HT-29 (cell line): ENCODE results near the gene ECSCR. TPM values are rescaled to one million over a fixed set of nuclear protein-coding genes. Genes with fewer than 3 reads are reported as not detected.
"Not testable (repeated sequence)": the region's sequence is repeated elsewhere in the genome, so short reads cannot be mapped to it uniquely, and the experiment has no call there.

ENCODE experiments used
- DNase-seq: peaks from one replicate; pipeline ENCODE4 v3.0.0-alpha.2; 2015; ENCODE audit warnings: low spot score
- total RNA-seq: library from RNA; depleted of rRNA; stranded (reverse); fragments of >200 nt; shearing (Covaris generic); gene quantifications from 2 replicates; pipeline ENCODE4 v1.2.3, GENCODE V29; 2014

ECSCR gene
- total RNA-seq, 1 experiment from 2014 or later, result not detected

DNA sequence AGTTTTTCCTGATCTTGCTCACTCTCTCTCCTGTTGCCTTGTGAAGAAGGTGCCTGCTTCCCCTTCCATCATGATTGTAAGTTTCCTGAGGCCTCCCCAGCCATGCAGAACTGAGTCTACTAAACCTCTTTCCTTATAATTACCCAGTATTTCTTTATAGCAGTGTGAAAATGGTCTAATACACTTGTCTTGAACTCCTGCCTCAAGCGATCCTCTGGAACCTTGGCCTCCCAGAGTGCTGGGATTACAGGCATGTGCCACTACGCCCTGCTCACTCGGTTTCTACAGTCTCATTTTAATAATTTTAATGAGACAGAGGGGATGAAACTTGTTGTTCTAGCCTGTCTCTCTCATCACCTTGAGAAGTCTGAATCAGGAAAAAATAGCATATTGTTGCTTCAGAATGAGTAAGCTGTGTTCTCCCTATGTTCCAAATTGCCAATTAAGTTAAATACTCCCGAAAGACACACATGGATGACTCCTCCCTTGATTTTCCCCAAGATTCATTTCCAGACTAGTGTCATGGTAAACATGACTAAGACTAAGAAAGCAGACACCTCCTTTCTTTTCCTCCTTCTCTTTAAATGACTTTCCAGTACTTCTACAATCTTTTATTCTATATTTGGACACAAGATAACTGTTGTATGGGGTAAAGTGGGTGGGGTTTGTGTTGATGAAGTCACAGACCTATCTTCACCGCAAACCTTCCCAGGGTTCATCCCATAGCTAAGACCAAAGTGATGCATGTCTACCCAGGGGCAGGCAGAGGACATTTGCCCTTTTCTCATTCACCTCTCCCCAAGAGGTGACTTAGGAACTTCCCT lies 15.4 kb downstream of the ECSCR start:
- DNase-seq, result no peak

DNA sequence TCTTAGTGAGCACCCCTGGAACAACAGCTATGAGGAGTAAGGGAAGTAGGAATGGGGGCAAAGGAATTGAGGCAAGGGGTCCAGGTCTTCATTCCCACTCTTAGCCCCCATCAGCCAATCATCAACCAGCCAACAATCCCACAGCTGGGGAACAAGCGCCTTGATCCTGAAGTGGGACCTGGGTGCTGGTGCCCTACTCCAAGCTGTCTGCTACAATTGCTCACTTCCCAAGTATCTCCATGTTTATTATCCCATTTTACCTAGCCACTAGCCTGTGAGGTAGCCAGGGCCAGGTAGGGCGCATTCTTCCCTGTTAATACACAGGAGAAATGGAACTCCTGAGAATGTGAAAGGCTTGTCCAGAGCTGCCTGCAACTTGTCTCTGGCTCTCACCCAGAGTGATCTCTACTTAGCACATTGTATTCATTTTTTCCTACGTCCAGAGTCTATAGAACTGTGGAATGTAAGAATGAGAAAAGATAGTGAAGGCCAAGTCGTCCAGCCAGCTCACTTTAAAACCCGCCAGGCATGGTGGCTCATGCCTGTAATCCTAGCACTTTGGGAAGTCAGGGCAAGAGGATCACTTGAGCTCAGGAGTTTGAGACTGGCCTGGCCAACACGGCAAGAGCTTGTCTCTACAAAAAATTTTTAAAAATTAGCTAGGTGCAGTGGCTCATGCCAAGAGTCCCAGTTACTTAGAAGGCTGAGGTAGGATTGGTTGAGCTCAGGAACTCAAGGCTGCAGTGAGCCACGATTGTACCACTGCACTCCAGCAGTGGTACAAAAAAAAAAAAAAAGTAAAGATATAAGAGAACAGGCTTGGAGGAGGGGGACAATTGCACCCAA lies 17.0 kb downstream of the ECSCR start:
- DNase-seq, result no peak

DNA sequence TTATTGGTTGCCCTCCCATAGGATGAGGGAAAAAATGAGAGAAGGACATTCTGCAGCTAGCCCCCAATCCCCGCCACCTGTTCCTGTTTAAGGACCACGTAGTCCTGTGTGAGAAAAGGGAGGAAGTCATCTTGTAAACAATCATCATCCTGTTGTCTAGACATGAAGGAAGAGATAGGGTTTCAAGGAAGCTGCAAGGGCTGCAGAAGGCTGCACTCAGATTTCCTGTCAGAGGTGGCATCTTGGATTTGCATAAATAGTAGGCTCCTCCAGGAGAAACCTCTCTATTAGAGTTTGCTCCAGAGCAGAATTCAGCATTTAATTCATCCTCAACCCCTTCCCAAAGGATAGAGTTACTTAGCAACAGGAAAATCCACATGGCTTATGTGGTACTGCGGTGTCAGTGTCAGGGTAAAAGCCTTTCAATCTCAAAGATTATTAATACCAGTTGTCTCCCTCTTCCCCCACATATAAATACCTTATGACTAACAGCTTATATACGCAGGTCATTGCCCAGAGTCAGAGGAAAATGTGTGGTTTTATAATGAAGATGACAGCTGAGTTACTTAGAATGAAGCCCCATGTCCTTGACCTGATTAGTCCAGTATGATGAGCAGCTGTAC lies 18.6 kb downstream of the ECSCR start:
- no peak for DNase-seq

DNA sequence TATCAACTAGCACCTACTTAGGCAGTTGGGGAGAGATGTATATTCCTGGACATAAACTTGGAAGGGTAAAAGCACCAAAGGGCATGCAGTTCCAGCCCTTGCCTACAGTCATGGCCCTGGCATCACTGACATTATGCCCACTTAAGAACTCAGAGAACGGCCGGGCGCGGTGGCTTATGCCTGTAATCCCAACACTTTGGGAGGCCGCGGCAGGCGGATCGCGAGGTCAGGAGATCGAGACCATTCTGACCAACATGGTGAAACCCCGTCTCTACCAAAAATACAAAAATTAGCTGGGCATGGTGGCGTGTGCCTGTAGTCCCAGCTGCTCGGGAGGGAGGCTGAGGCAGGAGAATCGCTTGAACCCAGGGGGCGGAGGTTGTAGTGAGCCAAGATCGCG lies 22.1 kb downstream of the ECSCR start:
- DNase-seq, result not testable (repeated sequence)

DNA sequence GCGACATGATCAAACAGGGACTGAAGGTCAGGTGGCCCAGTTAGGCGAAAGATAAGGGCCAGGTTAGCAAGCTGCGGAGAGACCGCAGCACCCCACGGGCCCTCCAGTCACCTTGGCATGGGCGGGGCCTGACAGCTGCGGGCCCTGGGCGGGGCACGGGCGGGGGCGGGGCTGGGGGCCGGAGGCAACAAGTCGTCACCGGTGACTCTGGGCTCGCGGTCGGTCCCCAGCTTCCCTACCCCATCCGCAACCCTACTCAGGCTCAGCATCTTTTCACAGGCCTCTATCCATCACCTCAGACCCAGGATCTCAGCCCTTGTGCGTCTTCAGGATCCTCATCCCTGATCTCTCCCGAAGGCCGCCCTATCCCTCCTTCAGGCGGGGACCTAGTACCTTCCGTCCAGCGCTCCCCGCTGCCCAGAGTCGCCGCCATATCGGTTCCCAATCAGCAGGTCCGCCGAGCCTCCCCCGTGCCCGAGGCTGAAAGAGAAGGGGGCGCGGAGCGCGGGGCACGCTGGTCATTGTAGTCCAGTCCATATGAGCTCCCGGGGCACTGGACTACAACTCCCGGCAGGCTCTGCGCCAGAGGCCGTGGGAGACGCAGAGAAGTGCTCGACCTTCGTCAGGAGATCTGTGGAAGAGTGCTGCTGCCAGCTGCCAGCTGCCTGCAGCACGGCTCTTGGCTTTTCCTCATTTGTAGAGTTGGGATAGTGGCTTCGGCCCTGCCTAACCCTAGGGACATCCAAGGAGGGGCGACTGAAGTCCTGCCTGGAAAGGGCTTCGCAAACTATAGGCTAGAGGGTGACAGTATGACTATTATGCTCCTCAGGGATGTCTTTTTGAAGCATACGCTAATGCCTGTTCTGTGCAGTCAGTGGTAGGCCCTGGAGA lies 23.3 kb downstream of the ECSCR start, which contains the start of gene DNAJC18:
DNAJC18 (minus strand) TSS at position 513 of the 891 bp plus-strand sequence; CDS start at position 433, 80 bp downstream.
- DNase-seq, result peak; percentile 87

DNA sequence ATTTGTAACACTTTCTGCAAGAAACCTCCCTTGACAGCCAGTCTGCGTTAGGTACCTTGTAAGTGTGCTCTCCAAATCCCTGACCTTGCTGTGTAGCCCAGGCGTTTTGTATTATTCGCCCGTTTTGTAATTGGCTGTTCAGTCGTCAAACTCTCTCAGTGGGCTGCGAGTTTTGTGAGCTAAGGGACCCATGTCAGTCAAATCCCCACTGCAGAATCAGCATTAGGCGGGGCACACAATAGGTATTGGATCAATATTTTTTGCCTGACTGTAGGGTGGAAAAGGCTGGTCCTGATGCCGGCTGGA lies 23.9 kb downstream of the ECSCR start:
- no peak for DNase-seq

DNA sequence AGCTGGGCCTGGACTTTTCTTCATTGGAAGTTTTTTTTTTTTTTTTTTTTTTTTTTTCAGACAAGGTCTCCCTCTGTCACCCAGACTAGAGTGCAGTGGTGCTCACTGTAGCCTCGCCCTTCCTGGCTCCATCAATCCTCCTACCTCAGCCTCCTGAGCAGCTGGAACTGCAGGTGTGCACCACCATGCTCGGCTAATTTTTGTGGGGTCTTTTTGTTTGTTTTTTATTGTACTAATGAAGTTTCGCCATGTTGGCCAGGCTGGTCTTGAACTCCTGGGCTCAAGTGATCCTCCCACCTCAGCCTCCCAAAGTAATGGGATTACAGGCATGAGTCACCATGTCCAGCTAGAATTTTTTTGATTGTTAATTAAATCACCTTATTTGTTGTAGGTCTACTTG lies 26.9 kb downstream of the ECSCR start:
- DNase-seq, result no peak

DNA sequence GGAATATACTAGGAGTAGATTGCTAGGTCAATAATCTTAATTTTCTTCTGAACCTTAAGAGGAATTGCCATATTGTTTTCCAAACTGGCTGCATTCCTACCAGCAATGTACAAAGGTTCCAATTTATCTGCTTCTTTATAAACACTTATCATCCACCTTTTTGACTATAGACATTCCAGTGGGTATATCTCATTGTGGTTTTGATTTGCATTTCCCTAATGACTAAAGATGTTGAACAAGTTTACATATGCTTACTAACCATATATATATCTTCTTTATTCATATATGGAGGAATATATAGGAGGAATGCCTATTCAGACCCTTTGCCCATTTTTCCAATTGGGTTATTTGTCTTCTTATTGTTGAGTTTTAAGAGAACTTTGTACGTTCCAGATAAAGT lies 30.8 kb downstream of the ECSCR start:
- DNase-seq, result no peak

DNA sequence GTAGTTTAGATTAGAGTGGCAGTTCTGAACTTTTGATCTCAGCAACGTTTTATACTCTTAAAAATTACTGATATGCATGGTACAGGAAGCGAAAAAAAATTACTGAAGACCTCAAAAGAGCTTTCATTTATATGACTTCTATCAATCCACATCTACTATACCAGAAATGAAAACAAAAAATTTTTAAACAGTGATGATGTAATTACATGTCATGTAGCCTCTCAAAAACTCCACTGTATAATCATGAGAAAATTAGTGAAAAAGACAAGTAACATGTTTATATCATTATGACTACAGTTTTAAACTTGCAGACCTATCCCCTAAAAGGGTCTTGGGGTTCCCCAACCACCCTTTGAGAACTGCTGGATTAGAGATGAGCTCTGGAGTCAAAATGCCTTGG lies 32.5 kb downstream of the ECSCR start:
- DNase-seq, result no peak

DNA sequence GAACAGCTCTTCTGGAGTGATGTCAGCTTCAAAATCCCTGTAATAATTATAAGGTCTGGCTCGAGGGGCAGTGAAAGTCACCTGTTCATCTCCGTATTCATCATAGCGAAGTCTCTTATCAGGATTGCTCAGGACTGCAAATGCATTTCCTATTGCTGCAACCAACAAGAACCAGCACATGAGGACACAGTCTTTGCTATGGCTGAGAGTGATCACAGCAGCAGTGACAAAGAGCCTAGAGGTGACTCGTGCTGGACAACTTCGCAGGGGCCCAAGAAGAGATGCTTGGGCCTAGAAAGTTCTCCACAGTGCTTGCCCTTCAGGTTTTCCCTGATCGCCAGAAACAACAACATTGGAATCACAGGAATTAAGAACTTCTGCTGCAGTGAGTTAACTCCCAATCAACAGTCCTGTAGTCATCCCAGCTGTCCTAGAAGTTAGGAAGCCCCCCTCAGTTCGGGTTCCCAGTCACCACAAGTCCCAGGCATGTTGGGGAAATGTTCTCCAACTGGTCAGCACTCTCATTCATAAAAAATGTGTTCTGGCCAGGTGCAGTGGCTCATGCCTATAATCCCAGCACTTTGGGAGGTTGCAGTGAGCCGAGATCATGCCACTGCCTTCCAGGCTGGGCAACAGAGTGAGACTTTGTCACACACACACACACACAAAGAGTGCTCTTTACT lies 36.2 kb downstream of the ECSCR start:
- DNase-seq, result no peak

DNA sequence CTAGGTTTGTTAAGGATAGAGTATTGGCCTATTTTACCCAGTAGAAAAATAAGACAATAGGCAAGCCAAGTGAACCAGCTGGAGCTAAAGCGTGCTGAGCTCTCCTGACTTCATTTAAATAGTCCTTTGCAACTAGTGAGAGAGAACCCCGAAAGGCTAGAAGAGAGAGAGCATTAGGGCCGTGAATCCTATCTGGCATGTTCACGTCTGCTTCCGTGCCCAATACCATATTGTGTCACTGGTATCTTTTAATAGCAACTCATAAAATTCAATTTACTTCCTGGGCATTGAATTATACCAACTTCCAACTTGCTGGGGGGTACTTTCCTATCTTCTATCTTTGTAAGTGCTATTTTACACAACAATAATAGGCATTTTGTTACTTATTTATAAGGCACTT lies 37.0 kb downstream of the ECSCR start:
- DNase-seq, result no peak

DNA sequence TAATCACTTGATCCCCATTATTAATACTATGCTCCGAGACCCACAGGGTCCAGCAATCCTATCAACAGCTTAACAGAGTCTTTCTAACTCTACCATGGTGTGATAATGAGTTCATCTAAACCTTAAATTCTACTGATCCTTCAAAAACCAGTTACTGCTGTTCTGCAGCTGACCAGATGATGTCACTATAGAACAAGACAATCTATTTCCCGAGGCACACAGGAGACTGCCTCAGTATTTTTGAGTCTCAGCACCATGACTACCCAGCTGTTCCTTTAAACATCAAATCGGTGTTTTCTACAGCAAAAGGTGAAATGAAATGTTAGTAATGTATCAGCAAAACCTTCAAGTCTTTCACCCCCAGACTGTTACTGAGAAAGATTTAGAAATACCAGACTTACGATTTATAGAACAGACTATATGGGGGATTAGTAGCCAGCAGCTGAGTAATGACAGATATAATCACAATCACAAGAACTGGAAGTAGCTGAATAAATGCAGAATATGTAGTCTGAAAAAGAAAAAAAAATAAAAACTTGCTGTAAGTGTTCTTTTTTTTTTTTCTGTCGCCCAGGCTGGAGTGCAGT lies 40.1 kb downstream of the ECSCR start:
- DNase-seq, result peak; percentile 81

DNA sequence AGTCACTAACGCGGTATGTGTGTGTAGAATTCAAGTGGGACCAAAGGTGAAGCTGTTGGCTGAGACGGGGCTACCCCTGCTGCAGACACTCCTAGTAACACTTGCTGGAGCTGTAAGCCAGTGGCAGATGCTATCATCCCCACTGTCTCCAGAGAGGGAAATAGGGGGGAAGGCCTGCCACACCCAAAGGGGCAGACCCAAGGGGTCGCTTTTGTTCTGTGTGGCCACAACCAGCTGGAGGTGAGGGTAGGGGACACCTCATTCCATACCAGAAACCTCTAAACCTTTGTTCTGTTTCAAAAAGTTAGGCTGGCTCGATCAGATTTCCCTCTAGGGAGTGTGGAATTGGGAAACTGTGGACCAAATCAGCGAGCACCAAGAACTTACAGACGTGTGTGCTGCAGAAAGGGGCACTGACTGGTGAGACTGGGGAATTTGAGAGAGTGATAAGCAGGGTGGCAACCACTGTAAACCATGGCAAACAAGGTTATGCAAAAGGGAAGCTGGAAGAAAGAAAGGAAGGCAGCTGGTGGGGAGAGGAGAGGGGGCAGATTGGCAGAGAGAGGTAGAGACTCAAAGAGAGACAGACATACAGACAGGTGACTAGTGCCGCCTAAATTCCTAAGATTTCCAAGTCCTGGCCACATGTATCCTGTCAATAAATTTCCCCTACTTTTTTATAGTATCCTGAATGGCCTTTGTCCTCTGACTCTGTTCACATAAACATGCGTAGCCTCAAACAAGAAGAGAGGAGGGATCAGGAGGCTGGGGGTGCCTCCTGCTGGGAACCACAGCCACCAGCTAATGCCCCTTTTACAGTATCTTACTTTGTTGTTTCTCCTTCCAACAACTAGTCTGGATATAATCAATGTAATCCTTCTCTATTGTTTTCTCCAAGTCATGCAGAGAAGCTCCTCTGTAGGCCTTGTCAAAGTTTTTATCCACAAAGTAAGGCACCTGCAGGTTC lies 43.0 kb downstream of the ECSCR start:
- DNase-seq, result peak; percentile 31

DNA sequence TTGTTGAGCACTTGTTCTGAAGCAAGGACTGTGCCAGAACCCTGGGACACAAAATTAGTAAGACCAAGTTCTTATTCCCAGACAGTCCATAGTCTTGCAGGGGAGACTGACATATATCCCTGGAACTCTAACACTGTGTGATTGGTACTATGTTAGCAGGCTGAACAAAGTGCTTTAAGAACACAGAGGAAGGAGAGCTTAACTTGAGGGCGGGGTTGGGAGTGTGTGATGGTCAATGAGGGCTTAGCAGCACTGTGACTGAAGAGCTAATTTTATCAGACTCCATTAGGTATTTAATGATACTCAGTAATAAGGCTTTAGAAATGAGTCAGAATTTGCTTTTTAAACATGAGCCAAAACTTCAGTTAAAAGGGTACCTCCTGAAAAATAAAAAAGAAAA lies 43.8 kb downstream of the ECSCR start:
- DNase-seq, result no peak

DNA sequence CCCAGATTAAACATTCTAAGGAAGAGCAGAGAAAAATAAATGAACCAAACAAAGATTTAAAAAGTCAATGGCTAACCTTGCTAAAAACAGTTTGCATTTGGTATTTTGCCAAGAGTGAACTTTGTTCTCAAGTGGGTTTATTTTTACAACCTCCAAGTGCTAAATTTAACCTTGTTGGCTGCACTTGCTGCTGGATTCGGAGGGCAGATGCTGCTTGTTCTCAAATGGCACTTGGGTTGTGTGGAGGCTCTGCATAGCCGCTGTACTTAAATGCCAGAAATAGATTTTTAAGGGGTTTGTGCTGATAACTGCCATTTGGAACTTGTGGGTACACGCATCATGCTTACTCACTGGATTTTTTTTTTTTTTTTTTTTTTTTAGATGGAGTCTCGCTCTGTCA lies 45.3 kb downstream of the ECSCR start:
- DNase-seq, result no peak

DNA sequence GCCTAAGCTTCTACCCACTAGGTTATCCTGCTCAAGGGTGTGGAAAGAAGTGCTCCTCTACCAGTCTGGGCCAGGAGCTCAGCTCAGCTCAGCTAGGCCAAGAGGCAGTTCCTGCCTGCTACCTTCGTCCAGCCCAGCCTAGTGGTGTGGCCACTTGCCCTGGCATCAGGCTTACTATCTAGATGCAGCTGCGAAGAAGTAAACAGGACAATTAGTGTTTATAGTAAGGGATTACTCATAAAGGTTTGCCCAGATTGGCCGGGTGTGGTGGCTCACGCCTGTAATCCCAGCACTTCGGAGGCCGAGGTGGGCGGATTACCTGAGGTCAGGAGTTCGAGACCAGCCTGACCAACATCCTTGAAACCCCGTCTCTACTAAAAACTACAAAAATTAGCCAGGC lies 45.9 kb downstream of the ECSCR start:
- DNase-seq, result no peak

DNA sequence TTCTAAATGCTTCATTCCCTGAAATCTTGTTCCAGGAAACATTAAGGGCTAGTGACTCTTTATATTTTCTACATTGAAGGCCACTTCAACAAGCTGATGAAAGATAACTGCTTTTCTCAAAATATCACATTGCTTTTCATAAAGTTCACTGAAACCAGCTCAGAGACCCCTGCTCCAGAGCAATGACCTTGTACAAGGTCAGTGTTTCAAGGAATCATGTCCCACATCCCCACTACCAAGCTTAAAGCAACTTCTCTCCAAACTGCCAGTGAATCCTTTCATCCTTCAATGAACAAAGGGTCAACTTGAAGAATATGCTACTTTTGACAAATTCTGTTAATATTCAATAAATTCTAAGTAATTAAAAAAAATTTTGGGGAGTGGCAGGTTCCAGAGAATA lies 46.7 kb downstream of the ECSCR start:
- DNase-seq, result no peak

DNA sequence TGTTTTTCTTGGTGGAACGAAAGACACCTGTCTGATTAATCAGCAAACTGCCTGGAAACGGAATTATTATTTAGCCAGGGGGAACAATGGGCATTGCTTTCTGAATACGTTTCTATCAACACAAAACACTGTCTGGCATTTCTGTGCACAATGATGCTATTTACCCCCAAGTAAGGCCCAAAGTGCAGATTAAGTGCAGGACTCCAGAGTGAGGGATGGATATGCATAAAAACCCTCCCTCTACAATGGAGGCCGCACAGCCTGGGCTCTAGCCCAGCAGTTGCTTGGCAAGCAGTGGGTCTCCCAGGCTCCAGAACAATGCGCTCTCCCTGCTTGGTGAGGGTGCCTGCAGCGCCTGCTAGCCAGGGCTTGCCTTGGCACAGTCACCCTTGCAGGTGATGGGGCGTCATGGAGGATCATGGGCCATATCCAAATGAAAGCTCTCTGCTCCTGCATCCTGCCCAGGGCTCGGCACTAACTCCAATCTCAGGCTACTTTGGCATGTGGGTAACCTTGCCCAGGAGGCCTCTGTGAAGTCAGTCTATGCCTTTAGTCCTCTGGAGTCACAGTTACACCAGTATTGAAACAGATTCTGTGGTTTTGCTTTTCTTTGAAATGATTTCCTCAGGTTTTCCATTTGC lies 47.2 kb downstream of the ECSCR start:
- DNase-seq, result no peak
